Right lobe of liver (tissue), 6 donors: ENCODE results near the gene E2F1. TPM values are rescaled to one million over a fixed set of nuclear protein-coding genes. Genes with fewer than 3 reads are reported as not detected.

ENCODE experiments used
- ATAC-seq, 4 donors: fragments of 200-7000 bp; cut with Tn5 transposase; one replicate each; pipeline ENCODE4 v1.9.1; 2020; ENCODE audit warnings: mild to moderate bottlenecking in 4 of 4, moderate library complexity in 4 of 4
- DNase-seq, 3 donors: peaks; one replicate each; pipeline ENCODE4 v3.0.0-alpha.2; 2020
- H3K27ac ChIP-seq, 3 donors: fragments of 200-600 bp; one replicate each; pipeline ENCODE4 v1.8.0; 2022
- H3K27me3 ChIP-seq, 2 donors: fragments of 200-600 bp; one replicate each; pipeline ENCODE4 v1.8.0; 2022
- H3K36me3 ChIP-seq, 4 donors: fragments of 200-600 bp; sonication (generic) in 1 of 4; one replicate each; pipeline versions ENCODE4 v1.5.1 to v1.8.0; 2017 to 2022; ENCODE audit warnings: control low read depth in 1 of 4
- H3K4me1 ChIP-seq, 4 donors: fragments of 200-600 bp; sonication (generic) in 1 of 4; one replicate each; pipeline versions ENCODE4 v1.5.1 to v1.8.0; 2017 to 2022; ENCODE audit warnings: control low read depth in 1 of 4
- H3K4me3 ChIP-seq, 3 donors: fragments of 200-600 bp; one replicate each; pipeline ENCODE4 v1.8.0; 2022
- H3K9me3 ChIP-seq, 4 donors: fragments of 200-600 bp; sonication (generic) in 1 of 4; one replicate each; pipeline versions ENCODE4 v1.5.1 to v1.8.0; 2017 to 2022; ENCODE audit warnings: control low read depth in 1 of 4
- POLR2A ChIP-seq: fragments of 450-650 bp; IDR thresholded peaks from one replicate; pipeline ENCODE4 v1.6.1; 2017; ENCODE audit warnings: antibody characterized with exemption, mild to moderate bottlenecking
- WGBS: methylation state at CpG from one replicate; pipeline ENCODE4 v1.1.6; 2018; ENCODE audit warnings: low coverage, low lambda C conversion rate; ENCODE audit not compliant: insufficient coverage; ENCODE audit errors: missing lambda C conversion rate; 5-methylcytosine and 5-hydroxymethylcytosine counted together
- intact Hi-C, 2 donors: fragments of 100-400 bp; cut with DNase I; formaldehyde crosslinking; loops; one replicate each; pipeline versions ENCODE4 v1.11.2 to v1.14.1; 2022
- total RNA-seq, 6 experiments: library from RNA; depleted of rRNA in 2 of 6; stranded (reverse); fragments of >200 nt in 2 of 6; fragmentation: NEBNext Ultra II Directional in 3 of 6; extraction: Animal tissue kit (Norgen Biotek cat#: 25700) in 3 of 6; gene quantifications; one replicate each; pipeline versions ENCODE4 v1.1.0 to v1.2.4, GENCODE V29; 2016 to 2023
- TF ChIP-seq, protein P1 (sequence below), 4 donors: fragments of 200-600 bp in 3 of 4; fragments of 450-650 bp in 1 of 4; IDR thresholded peaks; one replicate each; pipeline versions ENCODE4 v1.5.1 to v1.8.0; 2016 to 2022; ENCODE audit warnings: antibody characterized with exemption in 4 of 4, mild to moderate bottlenecking in 2 of 4
- donor health status: DM: no; HTN: yes; CAD: no.
- donor health status: DM: no; HTN: no; CAD: no.
- donor health status: DM: no; HTN: no; CAD: no.
- donor health status: DM: no; HTN: yes; CAD: no.
- donor health status: DM: no; HTN: yes; CAD: no.

The E2F1 gene
- total RNA-seq, 6 experiments from 2014 or later: 0.24 to 8.8 (median 0.77) TPM

DNA sequence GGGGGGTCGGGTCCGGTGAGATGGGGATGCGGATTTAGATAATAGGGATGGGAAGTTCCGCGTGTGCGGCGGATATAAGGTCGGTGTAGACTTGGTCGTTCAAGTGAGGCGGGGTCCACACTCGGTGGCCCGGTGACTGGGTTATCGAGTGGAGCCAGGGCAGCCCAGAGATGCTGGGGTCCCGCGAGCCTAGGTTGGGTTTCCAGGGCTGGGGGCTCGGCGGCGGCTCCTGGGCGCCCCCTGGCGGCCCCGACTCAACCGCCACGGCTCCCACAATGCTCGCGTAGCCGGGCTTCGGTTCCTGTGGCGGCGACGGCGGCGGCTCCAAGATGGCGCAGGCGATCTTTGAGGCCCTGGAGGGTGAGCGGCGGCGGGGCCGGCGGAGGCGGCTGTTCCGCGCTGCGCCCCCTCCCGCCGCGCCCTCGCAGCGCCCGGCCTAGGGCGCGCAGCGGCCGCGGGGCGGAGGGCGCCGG lies 45.5 kb upstream of the E2F1 start, which contains the start of gene ZNF341:
TSS of gene ZNF341 (plus strand) at position 304 of the 473 bp plus-strand sequence. CDS start at position 330, 26 bp downstream.
- DNase-seq (peak in 2 of 3 donors; percentile 92 to 93), ATAC-seq (peak in 3 of 4 donors; percentile 67 to 80 (median 77))
- Histone ChIP-seq H3K27ac (peak within 1 kb of the TSS; percentile 78 to 94 (median 89)), H3K9me3 (peaks cover 0 to 6% (median 0%) of the 10 kb centered on the region in 4 donors), H3K27me3 (no peaks in the 10 kb centered on the region), H3K36me3 (no peaks in the 10 kb centered on the region), H3K4me3 (peak within 1 kb of the TSS; percentile 59 to 64 (median 61)), H3K4me1 (peaks cover 0 to 20% (median 8%) of the 10 kb centered on the region in 4 donors)
- TF ChIP-seq, protein P1, sequence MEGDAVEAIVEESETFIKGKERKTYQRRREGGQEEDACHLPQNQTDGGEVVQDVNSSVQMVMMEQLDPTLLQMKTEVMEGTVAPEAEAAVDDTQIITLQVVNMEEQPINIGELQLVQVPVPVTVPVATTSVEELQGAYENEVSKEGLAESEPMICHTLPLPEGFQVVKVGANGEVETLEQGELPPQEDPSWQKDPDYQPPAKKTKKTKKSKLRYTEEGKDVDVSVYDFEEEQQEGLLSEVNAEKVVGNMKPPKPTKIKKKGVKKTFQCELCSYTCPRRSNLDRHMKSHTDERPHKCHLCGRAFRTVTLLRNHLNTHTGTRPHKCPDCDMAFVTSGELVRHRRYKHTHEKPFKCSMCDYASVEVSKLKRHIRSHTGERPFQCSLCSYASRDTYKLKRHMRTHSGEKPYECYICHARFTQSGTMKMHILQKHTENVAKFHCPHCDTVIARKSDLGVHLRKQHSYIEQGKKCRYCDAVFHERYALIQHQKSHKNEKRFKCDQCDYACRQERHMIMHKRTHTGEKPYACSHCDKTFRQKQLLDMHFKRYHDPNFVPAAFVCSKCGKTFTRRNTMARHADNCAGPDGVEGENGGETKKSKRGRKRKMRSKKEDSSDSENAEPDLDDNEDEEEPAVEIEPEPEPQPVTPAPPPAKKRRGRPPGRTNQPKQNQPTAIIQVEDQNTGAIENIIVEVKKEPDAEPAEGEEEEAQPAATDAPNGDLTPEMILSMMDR (IDR thresholded peaks at IDR 0.05): peak; percentile 88 to 91 (median 90)
- TF ChIP-seq POLR2A: peak; percentile 56
- intact Hi-C loops: no loop called here
- no CpG with 5 or more reads among the region's 57 CpGs for WGBS

- 79% methylated on average over 14 of the region's 18 CpGs for WGBS
- intact Hi-C loops: no loop called here
These were observed 44.9 kb upstream of the E2F1 start for GRCh38 chr20:33730946-33731692.

GRCh38 chr20:33729101-33729500 lies 42.9 kb upstream of the E2F1 start:
- Histone ChIP-seq H3K4me1 (peaks cover 0 to 26% (median 8%) of the 10 kb centered on the region in 4 donors), H3K36me3 (no peaks in the 10 kb centered on the region), H3K9me3 (no peaks in the 10 kb centered on the region), H3K27ac (no peak overlapping the region), H3K4me3 (no peak overlapping the region), H3K27me3 (no peaks in the 10 kb centered on the region)
- no peak for DNase-seq
- TF ChIP-seq, protein P1 (IDR thresholded peaks at IDR 0.05): no peak
- TF ChIP-seq POLR2A: no peak
- intact Hi-C loops: loop anchor here in 1 of 2 donors (10.0 kb wide), 1 partner anchor 54 kb away; the partner anchor contains the start of gene NECAB3
- no peak for ATAC-seq
- WGBS: 78% methylated on average over 4 of the region's 4 CpGs

More at GRCh38 chr20:33730946-33731692, 44.9 kb upstream of the E2F1 start:
- Histone ChIP-seq H3K4me1 (peaks cover 0 to 20% (median 8%) of the 10 kb centered on the region in 4 donors), H3K4me3 (peak overlapping the region; percentile 45 to 64 (median 53)), H3K9me3 (no peaks in the 10 kb centered on the region), H3K27me3 (no peaks in the 10 kb centered on the region), H3K27ac (peak overlapping the region; percentile 68 to 94 (median 85)), H3K36me3 (no peaks in the 10 kb centered on the region)
- TF ChIP-seq, protein P1 (IDR thresholded peaks at IDR 0.05): no peak
- no peak for TF ChIP-seq POLR2A
- no peak for ATAC-seq
- no peak for DNase-seq

- TF ChIP-seq, protein P1 (IDR thresholded peaks at IDR 0.05): no peak
- no peak for TF ChIP-seq POLR2A
- Histone ChIP-seq H3K4me3 (no peak overlapping the region), H3K27me3 (no peaks in the 10 kb centered on the region), H3K27ac (no peak overlapping the region), H3K9me3 (no peaks in the 10 kb centered on the region), H3K36me3 (no peaks in the 10 kb centered on the region), H3K4me1 (peaks cover 0 to 28% (median 4%) of the 10 kb centered on the region in 4 donors)
- 61% methylated on average over 2 of the region's 2 CpGs for WGBS
- ATAC-seq (no peak), DNase-seq (no peak)
- intact Hi-C loops: loop anchor here in 1 of 2 donors (10.0 kb wide), 1 partner anchor 54 kb away; the partner anchor contains the start of gene NECAB3
These were observed 42.3 kb upstream of the E2F1 start for GRCh38 chr20:33728463-33728862.
